ENCODE data around the gene SHC2. TPM values are rescaled to one million over a fixed set of nuclear protein-coding genes. Genes with fewer than 3 reads are reported as not detected.
"Not testable (repeated sequence)": the region's sequence is repeated elsewhere in the genome, so short reads cannot be mapped to it uniquely, and the experiment has no call there.

SHC2 gene
- total RNA-seq, 1 experiment from 2014 or later: 0.18 TPM

GRCh38 chr19:393560-393959, 67.3 kb downstream of the SHC2 start:
- POLR2A ChIA-PET (ENCODE audit: unreplicated experiment); H4K20me1 ChIP-seq (ENCODE audit: low read length); H2AFZ ChIP-seq (ENCODE audit: low read length); H3K9ac ChIP-seq (ENCODE audit: low read length); H3K4me3 ChIP-seq (ENCODE audit: low read length); H3K79me2 ChIP-seq (ENCODE audit: low read length); H3K9me3 ChIP-seq (ENCODE audit: low read length); H3K4me1 ChIP-seq (ENCODE audit: insufficient read depth, low read length); H3K9me2 ChIP-seq (replicated peaks; ENCODE audit: low read length); H3F3A ChIP-seq (ENCODE audit: low read length, unreplicated experiment); H3K27ac ChIP-seq (ENCODE audit: low read length); DNase-seq; ATAC-seq; CTCF ChIA-PET; BruUV-seq (replicated peaks); intact Hi-C loops (cut with micrococcal nuclease); H3K27me3 ChIP-seq (ENCODE audit: low read length); H3K36me3 ChIP-seq (ENCODE audit: low read depth, low read length); H3K4me2 ChIP-seq (ENCODE audit: low read length): not testable (repeated sequence)

- H3K9me3 ChIP-seq (ENCODE audit: low read length): no peaks in the 10 kb centered on the region
Measured at GRCh38 chr19:392375-392970, 68.4 kb downstream of the SHC2 start.

GRCh38 chr19:391726-392374, 69.0 kb downstream of the SHC2 start:
- H3K9ac ChIP-seq (ENCODE audit: low read length): no peak overlapping the region
- no peaks in the 10 kb centered on the region for H3K9me2 ChIP-seq (replicated peaks; ENCODE audit: low read length)
- ATAC-seq: no peak
- no peak for DNase-seq
- H3K27me3 ChIP-seq (ENCODE audit: low read length): no peaks in the 10 kb centered on the region
- no TSS peak for BruUV-seq (replicated peaks)
- no peaks in the 10 kb centered on the region for H3K9me3 ChIP-seq (ENCODE audit: low read length)
- POLR2A ChIA-PET (ENCODE audit: unreplicated experiment): no interaction called here
- no peak overlapping the region for H3K4me3 ChIP-seq (ENCODE audit: low read length)
- no peaks in the 10 kb centered on the region for H3F3A ChIP-seq (ENCODE audit: low read length, unreplicated experiment)
- CTCF ChIA-PET: no interaction called here
- intact Hi-C loops (cut with micrococcal nuclease): no loop called here
- TF ChIP-seq EZH2 (IDR thresholded peaks at IDR 0.05; ENCODE audit: low read length, unreplicated experiment): no peak
- no peak for TF ChIP-seq CTCF (conservative IDR thresholded peaks at IDR 0.05; ENCODE audit: low read depth, low read length)
- TF ChIP-seq EZH2phosphoT487 (IDR thresholded peaks at IDR 0.05; ENCODE audit: borderline replicate concordance, low read length): no peak
- H3K4me1 ChIP-seq (ENCODE audit: insufficient read depth, low read length): no peaks in the 10 kb centered on the region
- no peak overlapping the region for H2AFZ ChIP-seq (ENCODE audit: low read length)
- no peak overlapping the region for H3K4me2 ChIP-seq (ENCODE audit: low read length)
- no peaks in the 10 kb centered on the region for H3K36me3 ChIP-seq (ENCODE audit: low read depth, low read length)
- no peaks in the 10 kb centered on the region for H4K20me1 ChIP-seq (ENCODE audit: low read length)
- no peaks in the 10 kb centered on the region for H3K79me2 ChIP-seq (ENCODE audit: low read length)
- H3K27ac ChIP-seq (ENCODE audit: low read length): no peak overlapping the region

More at GRCh38 chr19:392375-392970, 68.4 kb downstream of the SHC2 start:
- Histone ChIP-seq H3K9ac (ENCODE audit: low read length) (no peak overlapping the region), H3K4me2 (ENCODE audit: low read length) (no peak overlapping the region), H3K27me3 (ENCODE audit: low read length) (no peaks in the 10 kb centered on the region), H3F3A (ENCODE audit: low read length, unreplicated experiment) (no peaks in the 10 kb centered on the region), H3K27ac (ENCODE audit: low read length) (no peak overlapping the region), H2AFZ (ENCODE audit: low read length) (no peak overlapping the region), H3K4me3 (ENCODE audit: low read length) (no peak overlapping the region), H3K79me2 (ENCODE audit: low read length) (no peaks in the 10 kb centered on the region), H3K36me3 (ENCODE audit: low read depth, low read length) (no peaks in the 10 kb centered on the region), H3K4me1 (ENCODE audit: insufficient read depth, low read length) (no peaks in the 10 kb centered on the region), H3K9me2 (replicated peaks; ENCODE audit: low read length) (no peaks in the 10 kb centered on the region), H4K20me1 (ENCODE audit: low read length) (no peaks in the 10 kb centered on the region)
- intact Hi-C loops (cut with micrococcal nuclease): no loop called here
- ATAC-seq: no peak
- TF ChIP-seq CTCF (conservative IDR thresholded peaks at IDR 0.05; ENCODE audit: low read depth, low read length) (no peak), EZH2 (IDR thresholded peaks at IDR 0.05; ENCODE audit: low read length, unreplicated experiment) (no peak), EZH2phosphoT487 (IDR thresholded peaks at IDR 0.05; ENCODE audit: borderline replicate concordance, low read length) (no peak)
- DNase-seq: no peak
- no TSS peak for BruUV-seq (replicated peaks)
- POLR2A ChIA-PET (ENCODE audit: unreplicated experiment): no interaction called here
- CTCF ChIA-PET: no interaction called here

All from PC-3 (cell line).